ENCODE measurements around the gene ZNF407. TPM values are rescaled to one million over a fixed set of nuclear protein-coding genes. Genes with fewer than 3 reads are reported as not detected.

ZNF407 gene
- total RNA-seq, 1 experiment from 2014 or later: 7.6 TPM

- Histone ChIP-seq H3K36me3 (ENCODE audit: control insufficient read depth in 1 of 2, insufficient read depth in 2 of 2, low read length in 2 of 2) (no peaks in the 10 kb centered on the region), H3K27ac (ENCODE audit: low read depth, low read length) (no peak overlapping the region), H3K9ac (ENCODE audit: low read length) (no peak overlapping the region), H3K79me2 (ENCODE audit: insufficient read depth, low read length) (no peaks in the 10 kb centered on the region), H3K9me3 (ENCODE audit: control insufficient read depth in 1 of 2, insufficient read depth in 1 of 2, low read depth in 1 of 2, low read length in 2 of 2) (no peaks in the 10 kb centered on the region), H3K4me1 (ENCODE audit: control insufficient read depth in 1 of 2, insufficient read depth in 2 of 2, low read length in 2 of 2) (peaks cover 0 to 4% of the 10 kb centered on the region in 2 experiments; a peak in 1 of 4 replicates), H3K27me3 (ENCODE audit: insufficient read depth, low read length) (no peaks in the 10 kb centered on the region), H4K20me1 (ENCODE audit: insufficient read depth) (no peaks in the 10 kb centered on the region), H3K9me2 (ENCODE audit: insufficient read depth) (no peaks in the 10 kb centered on the region), H2AFZ (ENCODE audit: low read depth, low read length, poor library complexity, severe bottlenecking) (no peak overlapping the region), H3K4me2 (ENCODE audit: low read length) (no peak overlapping the region), H3K4me3 (replicated peaks in 1 of 2; ENCODE audit: low read depth in 1 of 2, low read length in 2 of 2) (no peak overlapping the region)
- TF ChIP-seq CBX3 (IDR thresholded peaks at IDR 0.05; ENCODE audit: low read depth) (no peak), EZH2 (IDR thresholded peaks at IDR 0.05) (no peak), EZH2phosphoT487 (IDR thresholded peaks at IDR 0.05; ENCODE audit: borderline replicate concordance) (no peak), JUND (IDR thresholded peaks at IDR 0.05) (no peak), FOSL1 (IDR thresholded peaks at IDR 0.05; ENCODE audit: low read depth) (no peak), CTCF (IDR thresholded peaks at IDR 0.05 in 2 of 3, conservative IDR thresholded peaks at IDR 0.05 in 1 of 3; ENCODE audit: borderline replicate concordance in 1 of 3, insufficient read depth in 1 of 3, low read depth in 2 of 3, low read length in 2 of 3) (no peak), YY1 (IDR thresholded peaks at IDR 0.05; ENCODE audit: extremely low read depth, insufficient replicate concordance, low read depth, low read length) (no peak), ZNF274 (IDR thresholded peaks at IDR 0.05; ENCODE audit: low read depth, low read length) (no peak), ZBTB33 (IDR thresholded peaks at IDR 0.05; ENCODE audit: extremely low read depth, insufficient replicate concordance, low read length) (no peak), SRF (IDR thresholded peaks at IDR 0.05; ENCODE audit: low read depth) (no peak), EGR1 (IDR thresholded peaks at IDR 0.05; ENCODE audit: low read depth) (no peak), ELF1 (IDR thresholded peaks at IDR 0.05; ENCODE audit: borderline replicate concordance, low read depth) (no peak), SP1 (IDR thresholded peaks at IDR 0.05; ENCODE audit: low read depth) (no peak), RAD21 (IDR thresholded peaks at IDR 0.05; ENCODE audit: low read depth) (no peak), TCF7L2 (IDR thresholded peaks at IDR 0.05; ENCODE audit: borderline replicate concordance, extremely low read depth, insufficient read depth, insufficient read length) (no peak), ZFX (IDR thresholded peaks at IDR 0.05) (no peak), MAX (IDR thresholded peaks at IDR 0.05) (no peak), CEBPB (IDR thresholded peaks at IDR 0.05; ENCODE audit: low read depth) (no peak), SIN3A (IDR thresholded peaks at IDR 0.05; ENCODE audit: low read depth) (no peak), ATF3 (IDR thresholded peaks at IDR 0.05) (no peak)
- DNase-seq (ENCODE audit: low read depth, low spot score) (no peak), ATAC-seq (no peak)
- intact Hi-C loops (cut with micrococcal nuclease): no loop called here
- RAD21 ChIA-PET (ENCODE audit: low non-redundant PET in 1 of 2, low total read pairs in 2 of 2, uncharacterized antibody in 2 of 2, unreplicated experiment in 2 of 2): no interaction called here
- CTCF ChIA-PET: no interaction called here
- no TSS peak for BruUV-seq (replicated peaks)
- POLR2A ChIA-PET: no interaction called here
These were observed 514.1 kb downstream of the ZNF407 start for GRCh38 chr18:75111760-75112159.
